ENCODE data around the gene ALOXE3.

Gene ALOXE3

GRCh38 chr17:8048236-8048635 is 70.1 kb downstream of the ALOXE3 start:
- no peak for DNase-seq (ENCODE audit: low spot score)

GRCh38 chr17:8047769-8048110 is 70.6 kb downstream of the ALOXE3 start:
- no peak for DNase-seq (ENCODE audit: low spot score)

GRCh38 chr17:8046929-8047768 is 71.2 kb downstream of the ALOXE3 start:
- no peak for DNase-seq (ENCODE audit: low spot score)

- no peak for DNase-seq (ENCODE audit: low spot score)
Observed at GRCh38 chr17:8046306-8046928, 71.9 kb downstream of the ALOXE3 start.
